DND-41 (cell line): ENCODE measurements around the gene LRRC3.

ENCODE experiments used
- ATAC-seq: fragments of 200-7000 bp; cut with Tn5 transposase; 3 replicates; pipeline ENCODE4 v1.9.1; 2021; ENCODE audit warnings: low read depth; ENCODE audit not compliant: insufficient read depth
- DNase-seq: peaks from one replicate; pipeline ENCODE4 v3.0.0-alpha.2; 2020
- H2AFZ ChIP-seq: 2 replicates; pipeline ENCODE4 v1.6.0; 2012; ENCODE audit warnings: low read depth, low read length
- H3K27ac ChIP-seq: 2 replicates; pipeline ENCODE4 v1.5.1; 2012; ENCODE audit warnings: low read length, inconsistent platforms
- H3K27me3 ChIP-seq: fragments of 200-600 bp; sonication (generic); 2 replicates; pipeline ENCODE4 v1.6.0; 2012; ENCODE audit warnings: low read length, mild to moderate bottlenecking, inconsistent platforms; ENCODE audit not compliant: insufficient read depth, poor library complexity
- H3K36me3 ChIP-seq: 2 replicates; pipeline ENCODE4 v1.5.1; 2012; ENCODE audit warnings: low read length, inconsistent platforms; ENCODE audit not compliant: insufficient read depth
- H3K4me1 ChIP-seq: 2 replicates; pipeline ENCODE4 v1.5.1; 2012; ENCODE audit warnings: mild to moderate bottlenecking, low read length; ENCODE audit not compliant: insufficient read depth
- H3K4me2 ChIP-seq: 2 replicates; pipeline ENCODE4 v1.6.0; 2012; ENCODE audit warnings: mild to moderate bottlenecking, moderate library complexity, low read length, inconsistent platforms; ENCODE audit not compliant: insufficient read depth
- H3K4me3 ChIP-seq, 2 experiments: fragments of 200-600 bp in 1 of 2; shearing (Covaris generic) in 1 of 2; 2 replicates each; pipeline ENCODE4 v1.5.1; 2012 to 2016; ENCODE audit warnings: inconsistent platforms in 2 of 2, low read length in 2 of 2, mild to moderate bottlenecking in 2 of 2, low read depth in 1 of 2, moderate library complexity in 1 of 2
- H3K79me2 ChIP-seq: 2 replicates; pipeline ENCODE4 v1.6.0; 2012; ENCODE audit warnings: low read length, inconsistent platforms; ENCODE audit not compliant: insufficient read depth
- H3K9ac ChIP-seq: 2 replicates; pipeline ENCODE4 v1.6.0; 2012; ENCODE audit warnings: low read depth, mild to moderate bottlenecking, inconsistent platforms, low read length, moderate library complexity
- H3K9me3 ChIP-seq: 2 replicates; pipeline ENCODE4 v1.5.1; 2012; ENCODE audit warnings: low read length, moderate library complexity, mild to moderate bottlenecking, inconsistent platforms; ENCODE audit not compliant: insufficient read depth, severe bottlenecking
- H4K20me1 ChIP-seq: 2 replicates; pipeline ENCODE4 v1.6.0; 2012; ENCODE audit warnings: low read length; ENCODE audit not compliant: insufficient read depth
- CTCF ChIP-seq: IDR thresholded peaks from 2 replicates; pipeline ENCODE4 v1.5.1; 2012; ENCODE audit warnings: borderline replicate concordance, low read length, moderate library complexity, mild to moderate bottlenecking; ENCODE audit not compliant: poor library complexity, severe bottlenecking; ENCODE audit errors: extremely low read depth
- EZH2 ChIP-seq: IDR thresholded peaks from 3 replicates; pipeline ENCODE4 v1.6.1; 2012; ENCODE audit warnings: borderline replicate concordance, low read depth, mild to moderate bottlenecking, moderate library complexity, low read length, inconsistent platforms; ENCODE audit not compliant: severe bottlenecking

Gene LRRC3

GRCh38 chr21:44485796-44486195 lies 30.5 kb downstream of the LRRC3 start:
- no peaks in the 10 kb centered on the region for H4K20me1 ChIP-seq
- H3K9ac ChIP-seq = no peak overlapping the region
- ATAC-seq = no peak
- TF ChIP-seq CTCF (no peak), EZH2 (no peak)
- H3K4me3 ChIP-seq = no peak overlapping the region
- no peaks in the 10 kb centered on the region for H3K4me1 ChIP-seq
- H2AFZ ChIP-seq = no peak overlapping the region
- no peak for DNase-seq
- H3K9me3 ChIP-seq = no peaks in the 10 kb centered on the region
- no peaks in the 10 kb centered on the region for H3K79me2 ChIP-seq
- no peak overlapping the region for H3K27ac ChIP-seq
- H3K27me3 ChIP-seq = no peaks in the 10 kb centered on the region
- no peak overlapping the region for H3K4me2 ChIP-seq
- no peaks in the 10 kb centered on the region for H3K36me3 ChIP-seq

GRCh38 chr21:44486302-44486701 lies 31.0 kb downstream of the LRRC3 start:
- no peak overlapping the region for H3K27ac ChIP-seq
- H3K4me2 ChIP-seq = no peak overlapping the region
- no peak for TF ChIP-seq CTCF
- H3K27me3 ChIP-seq = no peaks in the 10 kb centered on the region
- H4K20me1 ChIP-seq = no peaks in the 10 kb centered on the region
- no peaks in the 10 kb centered on the region for H3K36me3 ChIP-seq
- DNase-seq = no peak
- H3K9ac ChIP-seq = no peak overlapping the region
- H3K4me3 ChIP-seq = no peak overlapping the region
- no peaks in the 10 kb centered on the region for H3K9me3 ChIP-seq
- no peak for ATAC-seq
- H2AFZ ChIP-seq = no peak overlapping the region
- no peaks in the 10 kb centered on the region for H3K79me2 ChIP-seq
- H3K4me1 ChIP-seq = no peaks in the 10 kb centered on the region

GRCh38 chr21:44487831-44488230 lies 32.5 kb downstream of the LRRC3 start:
- no peaks in the 10 kb centered on the region for H3K27me3 ChIP-seq
- H2AFZ ChIP-seq = no peak overlapping the region
- DNase-seq = peak; percentile 37
- no peaks in the 10 kb centered on the region for H3K9me3 ChIP-seq
- no peak overlapping the region for H3K27ac ChIP-seq
- ATAC-seq = no peak
- no peak overlapping the region for H3K4me2 ChIP-seq
- no peaks in the 10 kb centered on the region for H4K20me1 ChIP-seq
- H3K79me2 ChIP-seq = no peaks in the 10 kb centered on the region
- no peaks in the 10 kb centered on the region for H3K4me1 ChIP-seq
- no peaks in the 10 kb centered on the region for H3K36me3 ChIP-seq
- TF ChIP-seq CTCF (peak; percentile 63), EZH2 (no peak)
- H3K9ac ChIP-seq = no peak overlapping the region
- H3K4me3 ChIP-seq = no peak overlapping the region

GRCh38 chr21:44489962-44490361 lies 34.7 kb downstream of the LRRC3 start:
- H2AFZ ChIP-seq = no peak overlapping the region
- H3K27me3 ChIP-seq = no peaks in the 10 kb centered on the region
- H3K4me1 ChIP-seq = no peaks in the 10 kb centered on the region
- no peak for DNase-seq
- no peak overlapping the region for H3K9ac ChIP-seq
- no peaks in the 10 kb centered on the region for H3K36me3 ChIP-seq
- H4K20me1 ChIP-seq = no peaks in the 10 kb centered on the region
- no peaks in the 10 kb centered on the region for H3K79me2 ChIP-seq
- peak; percentile 21 for TF ChIP-seq CTCF
- no peak for TF ChIP-seq EZH2
- no peak for ATAC-seq
- H3K9me3 ChIP-seq = peaks cover 2% of the 10 kb centered on the region
- no peak overlapping the region for H3K4me2 ChIP-seq
- no peak overlapping the region for H3K4me3 ChIP-seq
- no peak overlapping the region for H3K27ac ChIP-seq
